GM18867 (cell line): ENCODE results near the gene LRRC27.
"Not testable (repeated sequence)": the region's sequence is repeated elsewhere in the genome, so short reads cannot be mapped to it uniquely, and the experiment has no call there.

Experiments
- ATAC-seq: cut with Tn5 transposase; IDR thresholded peaks from one replicate; pipeline ENCODE4 v1.9.1; 2021; ENCODE audit warnings: mild to moderate bottlenecking, moderate library complexity; ENCODE audit not compliant: unreplicated experiment

Gene LRRC27

DNA sequence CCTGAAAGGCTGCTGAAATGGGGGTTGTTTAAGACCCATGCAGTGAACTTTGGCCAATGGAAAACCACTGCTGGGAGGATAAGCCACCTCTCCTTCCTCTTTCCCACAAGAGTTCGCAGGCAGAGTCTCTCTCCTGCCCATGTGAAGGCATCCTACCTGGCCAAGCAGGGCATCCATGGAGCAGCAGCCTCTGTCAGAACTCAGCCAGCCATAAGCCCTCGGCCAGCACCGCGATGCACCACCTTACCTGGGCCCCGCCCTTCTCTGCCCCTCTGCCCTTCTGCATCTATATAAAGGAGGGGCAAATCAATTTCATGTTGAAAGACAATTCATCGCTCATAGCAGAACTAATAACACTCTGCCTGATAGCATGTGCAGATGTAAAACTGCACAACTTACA, 18.1 kb upstream of the LRRC27 start:
- ATAC-seq: no peak

DNA sequence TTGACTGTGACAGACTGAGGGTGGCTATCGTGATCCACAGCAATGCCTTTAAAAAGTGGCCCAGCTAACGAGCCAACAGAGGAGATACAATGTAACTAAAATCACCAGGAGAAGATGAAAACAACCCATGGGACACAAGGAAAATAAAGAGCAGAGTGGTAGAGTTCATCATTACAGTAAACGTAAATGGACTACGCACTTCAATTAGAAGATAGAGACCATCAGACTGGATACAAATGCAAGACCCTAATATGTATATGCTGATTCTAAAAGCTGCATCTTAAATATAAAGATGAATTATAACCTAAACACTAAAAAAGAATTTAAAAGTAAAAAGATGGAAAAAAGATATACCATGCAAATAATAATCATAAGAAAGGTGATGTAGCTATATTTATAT, 17.7 kb upstream of the LRRC27 start:
- no peak for ATAC-seq

- not testable (repeated sequence) for ATAC-seq
These were observed 17.1 kb upstream of the LRRC27 start for GRCh38 chr10:132314881-132315280.

DNA sequence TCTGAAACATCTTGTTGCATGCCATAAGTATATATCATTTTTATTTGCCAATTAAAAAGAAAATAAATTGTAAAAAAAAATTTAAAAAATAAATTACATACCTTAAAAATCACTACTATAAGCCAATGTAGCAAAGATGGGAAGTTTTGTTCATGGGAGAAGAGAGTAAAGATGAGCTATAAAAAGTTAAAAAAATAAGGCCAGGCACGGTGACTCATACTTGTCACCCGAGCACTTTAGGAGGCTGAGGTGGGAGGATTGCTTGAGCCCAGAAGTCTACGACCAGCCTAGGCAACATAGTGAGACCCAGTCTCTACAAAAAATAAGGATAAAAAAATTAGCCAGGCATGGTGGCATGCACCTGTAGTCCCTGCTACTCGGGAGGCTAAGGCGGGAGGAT, 15.9 kb upstream of the LRRC27 start:
- ATAC-seq: no peak

GRCh38 chr10:132317477-132317876, 14.5 kb upstream of the LRRC27 start:
- ATAC-seq: not testable (repeated sequence)

GRCh38 chr10:132319853-132320653, 11.9 kb upstream of the LRRC27 start:
- peak; percentile 99 for ATAC-seq

DNA sequence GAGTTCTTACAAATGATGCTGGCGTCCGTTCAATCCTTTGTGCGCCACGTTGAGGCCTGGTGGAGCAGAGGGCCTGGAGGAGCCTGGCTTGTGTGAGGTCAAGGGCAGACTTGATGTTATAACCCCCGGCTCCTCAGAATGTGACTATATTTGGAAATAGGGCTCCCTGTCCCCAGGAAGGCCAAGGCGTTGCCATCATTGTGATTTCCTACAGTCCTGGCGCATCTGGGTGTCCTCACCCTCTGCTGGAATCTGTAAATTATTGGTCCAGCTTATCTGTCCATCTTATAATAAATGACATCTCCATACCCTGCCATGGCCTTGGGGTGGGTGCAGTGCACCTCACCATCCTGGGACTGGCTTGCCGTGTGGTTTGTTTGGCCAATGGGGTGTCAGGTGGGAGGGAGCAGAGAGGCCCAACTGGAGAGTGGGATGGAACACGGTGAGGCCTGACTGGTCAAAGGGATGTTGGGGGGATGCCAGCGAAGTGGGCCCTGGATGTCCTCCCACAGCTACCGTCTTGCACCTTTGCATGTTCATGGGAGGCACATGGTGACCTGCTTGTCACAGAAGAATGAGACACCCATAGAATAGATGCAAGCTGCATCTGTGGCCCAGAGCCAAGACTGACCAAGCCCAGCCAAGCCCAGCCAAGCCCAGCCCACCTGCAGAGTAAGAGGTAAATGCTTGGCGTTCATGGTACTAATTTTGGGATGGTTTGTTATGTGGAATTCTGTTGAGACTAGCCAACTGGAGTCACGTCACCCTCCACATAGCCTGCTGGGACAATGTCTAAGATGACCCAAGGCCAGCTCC, 11.1 kb upstream of the LRRC27 start:
- no peak for ATAC-seq

DNA sequence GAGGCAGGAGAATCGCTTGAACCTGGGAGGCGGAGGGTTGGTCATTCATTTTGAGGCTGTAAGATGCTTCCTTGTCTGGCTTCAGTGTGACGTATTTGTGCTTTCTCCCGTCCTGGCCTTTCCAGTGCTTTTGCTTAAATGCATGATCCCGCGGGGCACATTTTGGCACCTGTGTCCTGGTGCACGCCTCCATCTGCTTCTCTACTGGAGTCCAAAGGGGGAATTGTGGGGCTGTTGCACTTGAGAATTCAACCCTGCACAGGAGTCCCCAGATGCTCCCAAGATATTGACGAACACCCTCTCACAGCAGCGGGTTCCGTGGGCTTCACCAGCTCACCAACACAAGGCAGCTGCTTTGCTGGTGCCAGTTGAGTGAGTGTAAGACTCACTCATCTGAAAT, 10.3 kb upstream of the LRRC27 start:
- no peak for ATAC-seq

DNA sequence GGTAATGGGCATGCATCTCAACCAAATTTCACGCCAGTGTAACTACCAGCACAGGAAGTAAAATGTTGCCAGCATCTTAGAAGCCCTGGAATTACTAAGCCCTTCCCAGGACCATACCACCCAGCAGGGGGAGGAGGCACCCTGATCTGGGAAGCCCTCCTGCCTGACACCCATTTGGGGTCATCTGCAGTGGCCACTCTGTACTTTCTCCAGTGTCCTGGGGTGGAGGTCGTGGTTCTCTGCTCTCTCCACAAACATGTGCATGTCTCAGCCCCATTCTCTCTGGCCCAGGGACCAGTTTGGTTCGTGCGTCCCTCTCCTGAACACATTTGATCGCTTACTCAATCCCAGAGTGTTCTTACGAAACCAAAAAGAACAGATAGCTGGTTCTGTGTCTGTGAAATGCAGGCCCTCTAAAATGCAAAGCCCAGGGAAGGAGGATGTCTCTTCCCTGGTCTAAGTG, 9.4 kb upstream of the LRRC27 start:
- no peak for ATAC-seq

GRCh38 chr10:132324186-132324585, 7.8 kb upstream of the LRRC27 start:
- ATAC-seq: no peak

DNA sequence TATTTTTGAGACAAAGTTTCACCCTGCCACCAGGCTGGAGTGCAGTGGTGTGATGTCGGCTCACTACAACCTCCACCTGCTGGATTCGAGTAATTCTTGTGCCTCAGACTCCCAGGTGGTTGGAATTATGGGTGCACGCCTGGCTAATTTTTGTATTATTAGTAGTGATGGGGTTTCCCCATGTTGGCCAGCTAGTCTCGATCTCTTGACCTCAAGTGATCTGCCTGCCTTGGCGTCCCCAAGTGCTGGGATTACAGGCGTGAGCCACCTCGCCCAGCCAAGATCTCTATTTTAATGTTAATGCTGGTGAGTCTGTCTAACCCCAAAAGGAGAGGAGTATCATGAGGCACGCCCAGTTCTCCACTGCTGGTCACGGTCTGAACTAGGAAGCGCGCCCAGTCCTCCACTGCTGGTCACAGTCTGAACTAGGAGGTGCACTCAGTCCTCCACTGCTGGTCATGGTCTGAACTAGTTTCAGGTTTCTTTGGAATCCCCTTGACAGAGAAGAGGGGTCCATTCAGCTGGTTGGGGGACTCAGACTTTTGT, 5.6 kb upstream of the LRRC27 start:
- no peak for ATAC-seq

DNA sequence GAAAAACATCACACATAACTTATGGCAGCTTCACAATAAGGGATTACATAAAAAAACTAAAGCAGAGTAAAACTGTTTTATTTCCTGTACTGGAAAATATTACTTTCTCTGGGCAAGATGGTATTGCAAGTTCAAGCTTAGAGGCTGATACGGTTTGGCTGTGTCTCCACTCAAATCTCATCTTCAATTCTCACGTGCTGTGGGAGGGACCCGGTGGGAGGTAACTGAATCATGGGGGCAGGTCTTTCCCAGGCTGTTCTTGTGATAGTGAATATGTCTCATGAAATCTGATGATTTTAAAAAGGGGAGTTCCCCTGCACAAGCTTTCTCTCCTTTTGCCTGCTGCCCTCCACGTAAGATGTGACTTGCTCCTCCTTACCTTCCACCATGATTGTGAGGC, 5.1 kb upstream of the LRRC27 start:
- no peak for ATAC-seq

DNA sequence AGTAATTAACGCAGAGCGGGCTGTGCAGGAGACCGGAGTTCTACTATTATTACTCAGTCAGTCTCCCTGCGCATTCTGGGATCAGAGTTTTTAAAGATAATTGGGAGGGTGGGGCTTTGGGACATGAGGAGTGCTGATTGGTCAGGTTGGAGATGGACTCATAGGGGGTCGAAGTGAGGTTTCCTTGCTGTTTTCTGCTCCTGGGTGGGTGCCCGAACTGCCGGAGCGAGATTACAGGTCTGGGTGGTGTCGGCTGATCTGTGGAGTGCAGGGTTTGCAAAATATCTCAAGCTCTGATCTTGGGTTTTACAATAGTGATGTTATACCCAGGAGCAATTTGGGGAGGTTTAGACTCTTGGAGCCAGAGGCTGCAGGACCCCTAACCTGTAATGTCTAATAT, 3.9 kb upstream of the LRRC27 start:
- ATAC-seq: no peak

GRCh38 chr10:132328738-132329137, 3.3 kb upstream of the LRRC27 start:
- ATAC-seq: no peak

DNA sequence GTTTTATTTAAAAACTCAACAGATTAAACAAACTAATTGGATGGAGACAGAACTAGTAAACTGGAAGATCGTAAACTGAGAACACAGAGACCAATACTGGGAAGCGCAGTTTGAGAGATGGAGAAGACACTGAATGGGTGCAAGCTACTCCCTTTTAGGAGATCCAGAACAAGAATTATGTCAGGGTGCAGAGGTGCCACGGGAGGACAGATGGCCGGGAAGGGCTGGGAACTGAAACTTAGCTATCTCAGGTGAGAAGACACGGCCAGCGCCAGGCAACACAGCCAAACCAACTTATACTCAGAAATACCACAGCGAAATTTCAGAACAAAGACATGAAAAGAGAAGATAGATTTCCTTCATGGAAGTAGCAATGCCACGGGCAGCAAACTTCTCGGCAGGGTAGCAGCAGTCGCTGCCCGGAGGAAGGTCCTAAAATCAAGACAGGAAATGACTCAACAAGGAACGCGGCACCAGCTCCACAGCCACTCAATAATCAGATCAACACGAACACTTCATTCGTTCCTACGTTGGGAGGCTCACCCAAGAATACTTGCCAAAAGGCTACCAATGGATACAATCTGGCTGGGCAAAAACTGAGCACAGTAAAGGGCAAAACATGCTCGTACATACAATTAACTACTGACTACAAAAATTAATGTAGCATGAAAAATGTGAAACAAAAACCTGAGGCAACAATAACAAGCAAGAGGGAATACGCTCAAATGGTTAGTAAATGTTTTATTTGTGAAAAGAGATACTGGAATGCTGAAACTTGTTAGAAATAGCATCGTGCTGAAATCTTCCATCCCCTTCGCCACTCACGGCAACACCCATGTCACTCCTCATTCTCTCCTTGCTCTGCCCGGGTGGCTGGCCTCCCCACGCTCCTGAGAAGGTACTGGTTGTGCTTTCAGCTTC, 2.2 kb upstream of the LRRC27 start:
- no peak for ATAC-seq

GRCh38 chr10:132330486-132330833, 1.5 kb upstream of the LRRC27 start:
- no peak for ATAC-seq

- peak; percentile 58 for ATAC-seq
These were observed 401 bp downstream of the LRRC27 start for GRCh38 chr10:132332433-132332754.

DNA sequence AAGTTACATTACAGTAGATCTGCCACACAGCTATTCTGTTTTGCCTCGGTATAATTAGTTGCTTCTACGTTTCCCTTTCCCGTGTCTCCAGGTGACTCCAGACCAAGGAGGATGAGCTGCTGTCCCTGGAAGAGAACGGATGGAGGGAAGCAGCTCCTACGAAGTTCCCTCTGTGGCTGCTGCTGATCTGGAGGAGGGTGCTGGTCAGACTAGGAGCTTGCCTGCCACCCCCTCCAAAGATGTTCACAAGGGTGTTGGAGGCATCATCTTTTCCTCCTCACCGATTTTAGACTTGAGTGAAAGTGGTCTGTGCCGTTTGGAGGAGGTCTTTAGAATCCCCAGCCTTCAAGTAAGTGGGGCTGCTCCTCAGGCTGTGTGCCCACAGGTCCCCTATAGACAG, 1.4 kb downstream of the LRRC27 start:
- no peak for ATAC-seq

- no peak for ATAC-seq
These were observed 2.7 kb downstream of the LRRC27 start for GRCh38 chr10:132334631-132335188.

GRCh38 chr10:132335189-132336063, 3.4 kb downstream of the LRRC27 start:
- no peak for ATAC-seq
